ENCODE data around the gene CDC42EP3.

The CDC42EP3 gene

GRCh38 chr2:37643730-37644078 is 27.7 kb downstream of the CDC42EP3 start:
- no peak overlapping the region for H3K4me3 ChIP-seq (ENCODE audit: low read depth, low read length)
- TF ChIP-seq CTCF (IDR thresholded peaks at IDR 0.05; ENCODE audit: low read depth, low read length) = no peak

GRCh38 chr2:37642907-37643729 is 28.3 kb downstream of the CDC42EP3 start:
- no peak for TF ChIP-seq CTCF (IDR thresholded peaks at IDR 0.05; ENCODE audit: low read depth, low read length)
- no peak overlapping the region for H3K4me3 ChIP-seq (ENCODE audit: low read depth, low read length)

DNA sequence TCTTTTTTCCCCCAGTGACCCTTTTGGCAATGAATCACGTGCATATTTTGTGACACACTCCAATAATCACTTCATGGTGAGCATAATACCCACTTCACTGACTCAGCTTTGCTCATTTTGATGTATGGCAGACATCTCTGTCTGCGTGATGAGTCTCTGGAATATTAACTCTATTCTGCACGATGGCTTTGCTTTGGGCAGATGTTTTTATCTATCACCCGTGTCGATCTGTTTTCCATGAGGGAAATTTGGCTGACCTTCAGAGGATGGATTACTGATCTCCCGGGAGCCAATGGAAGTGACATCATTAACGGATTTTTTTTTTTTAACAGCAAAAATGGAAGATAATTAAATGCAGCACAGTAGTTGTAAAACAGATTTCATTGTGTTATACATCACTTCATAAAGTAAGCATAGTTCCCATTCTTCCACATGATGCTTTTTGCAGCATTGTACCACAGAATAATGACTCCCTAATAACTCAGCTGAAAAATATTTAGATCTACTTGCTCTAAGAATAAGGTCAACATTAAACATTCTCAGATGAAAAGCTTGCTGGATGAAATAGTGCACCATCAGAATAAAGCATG is 29.8 kb downstream of the CDC42EP3 start:
- TF ChIP-seq CTCF (IDR thresholded peaks at IDR 0.05; ENCODE audit: low read depth, low read length) = no peak
- H3K4me3 ChIP-seq (ENCODE audit: low read depth, low read length) = no peak overlapping the region

GRCh38 chr2:37639631-37640030 is 31.8 kb downstream of the CDC42EP3 start:
- no peak overlapping the region for H3K4me3 ChIP-seq (ENCODE audit: low read depth, low read length)
- TF ChIP-seq CTCF (IDR thresholded peaks at IDR 0.05; ENCODE audit: low read depth, low read length) = no peak

- no peak for TF ChIP-seq CTCF (IDR thresholded peaks at IDR 0.05; ENCODE audit: low read depth, low read length)
- no peak overlapping the region for H3K4me3 ChIP-seq (ENCODE audit: low read depth, low read length)
Observed at GRCh38 chr2:37638973-37639372, 32.5 kb downstream of the CDC42EP3 start.

DNA sequence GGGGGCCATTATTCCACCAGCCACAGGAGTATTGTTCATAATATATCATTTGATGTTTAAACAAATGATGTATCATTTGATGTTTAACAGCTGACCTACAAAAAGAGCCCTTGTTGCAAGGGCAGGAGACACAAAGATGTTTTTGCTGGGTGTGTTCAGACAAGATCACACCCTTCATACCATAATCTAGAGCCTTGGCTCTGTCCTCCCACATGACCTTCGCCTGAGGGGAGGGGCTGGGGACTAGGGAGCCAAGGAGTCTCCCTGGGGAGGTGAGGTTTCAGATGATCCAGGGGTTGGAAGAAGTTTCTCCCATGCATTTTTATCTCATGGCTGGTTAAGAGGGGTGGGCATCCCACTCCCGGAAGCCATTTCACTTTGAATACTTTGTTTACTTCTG is 33.5 kb downstream of the CDC42EP3 start:
- TF ChIP-seq CTCF (IDR thresholded peaks at IDR 0.05; ENCODE audit: low read depth, low read length) = no peak
- H3K4me3 ChIP-seq (ENCODE audit: low read depth, low read length) = no peak overlapping the region

DNA sequence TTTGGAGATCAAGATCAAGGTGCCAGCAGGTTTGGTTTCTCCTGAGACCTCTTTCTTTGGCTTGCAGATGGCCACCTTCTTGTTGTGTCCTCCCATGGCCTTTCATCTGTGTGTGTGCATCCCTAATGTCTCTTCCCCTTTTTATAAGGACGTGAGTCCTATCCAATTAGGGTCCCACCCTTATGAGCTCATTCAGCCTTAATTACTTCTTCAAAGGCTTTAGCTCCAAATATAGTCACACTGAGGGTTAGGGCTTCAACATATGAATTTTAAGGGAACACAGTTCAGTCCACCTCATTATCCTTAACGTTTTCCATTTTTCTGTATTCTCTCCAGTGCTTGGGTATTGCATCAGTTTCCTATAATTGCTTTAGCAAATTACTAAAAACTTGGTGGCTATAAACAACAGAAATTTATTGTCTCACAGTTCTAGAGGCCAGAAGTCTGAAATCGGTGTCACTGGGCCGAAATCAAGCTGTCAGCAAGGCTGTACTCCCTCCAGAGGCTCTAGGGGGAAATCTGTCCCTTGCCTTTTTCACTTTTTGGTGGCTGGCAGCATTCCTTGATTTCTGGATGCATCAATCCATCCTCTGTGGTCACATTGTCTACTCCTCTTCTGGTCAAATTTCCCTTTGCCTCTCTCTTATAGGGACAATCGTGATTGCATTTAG is 34.1 kb downstream of the CDC42EP3 start:
- no peak for TF ChIP-seq CTCF (IDR thresholded peaks at IDR 0.05; ENCODE audit: low read depth, low read length)

More for the DNA sequence above, 34.1 kb downstream of the CDC42EP3 start:
- H3K4me3 ChIP-seq (ENCODE audit: low read depth, low read length) = no peak overlapping the region

All from WI38 (cell line).